ENCODE results near the gene KLHL2.
"Not testable (repeated sequence)": the region's sequence is repeated elsewhere in the genome, so short reads cannot be mapped to it uniquely, and the experiment has no call there.

DNA sequence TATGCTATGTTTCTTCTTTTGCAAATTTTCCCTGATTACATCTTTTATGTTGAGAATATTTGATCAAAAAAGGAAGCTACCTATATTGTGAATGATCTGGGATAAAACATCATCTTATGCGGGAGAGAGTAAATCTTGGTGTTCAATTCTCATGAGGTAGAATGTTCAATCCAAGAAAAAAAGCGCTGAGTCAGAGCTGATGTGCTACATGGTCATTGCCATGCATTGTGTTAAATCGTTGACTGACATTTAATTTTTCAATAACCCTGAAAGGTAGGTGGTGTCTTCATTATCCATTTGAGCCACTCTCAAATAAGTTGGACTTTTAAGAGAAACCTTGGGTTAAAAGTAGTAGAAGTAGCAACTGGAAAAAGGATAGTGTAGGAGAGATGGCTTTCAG, 47.4 kb downstream of the KLHL2 start:
- TF ChIP-seq, protein P1, sequence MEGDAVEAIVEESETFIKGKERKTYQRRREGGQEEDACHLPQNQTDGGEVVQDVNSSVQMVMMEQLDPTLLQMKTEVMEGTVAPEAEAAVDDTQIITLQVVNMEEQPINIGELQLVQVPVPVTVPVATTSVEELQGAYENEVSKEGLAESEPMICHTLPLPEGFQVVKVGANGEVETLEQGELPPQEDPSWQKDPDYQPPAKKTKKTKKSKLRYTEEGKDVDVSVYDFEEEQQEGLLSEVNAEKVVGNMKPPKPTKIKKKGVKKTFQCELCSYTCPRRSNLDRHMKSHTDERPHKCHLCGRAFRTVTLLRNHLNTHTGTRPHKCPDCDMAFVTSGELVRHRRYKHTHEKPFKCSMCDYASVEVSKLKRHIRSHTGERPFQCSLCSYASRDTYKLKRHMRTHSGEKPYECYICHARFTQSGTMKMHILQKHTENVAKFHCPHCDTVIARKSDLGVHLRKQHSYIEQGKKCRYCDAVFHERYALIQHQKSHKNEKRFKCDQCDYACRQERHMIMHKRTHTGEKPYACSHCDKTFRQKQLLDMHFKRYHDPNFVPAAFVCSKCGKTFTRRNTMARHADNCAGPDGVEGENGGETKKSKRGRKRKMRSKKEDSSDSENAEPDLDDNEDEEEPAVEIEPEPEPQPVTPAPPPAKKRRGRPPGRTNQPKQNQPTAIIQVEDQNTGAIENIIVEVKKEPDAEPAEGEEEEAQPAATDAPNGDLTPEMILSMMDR (IDR thresholded peaks at IDR 0.05): not testable (repeated sequence)
- TF ChIP-seq POLR2AphosphoS5 (IDR thresholded peaks at IDR 0.05): not testable (repeated sequence)
